Sigmoid colon (tissue), 7 donors: ENCODE measurements around the gene CCT2. TPM values are rescaled to one million over a fixed set of nuclear protein-coding genes. Genes with fewer than 3 reads are reported as not detected.

Experiments used
- DNase-seq: peaks from one replicate; pipeline ENCODE4 v3.0.0-alpha.2; 2019
- H3K27ac ChIP-seq, 4 donors: fragments of 200-600 bp; sonication (generic); one replicate each; pipeline ENCODE4 v1.5.1; 2016 to 2019; ENCODE audit warnings: mild to moderate bottlenecking in 1 of 4
- H3K27me3 ChIP-seq, 3 donors: fragments of 200-600 bp; sonication (generic); one replicate each; pipeline ENCODE4 v1.5.1; 2019; ENCODE audit warnings: mild to moderate bottlenecking in 1 of 3
- H3K36me3 ChIP-seq, 4 donors: fragments of 200-600 bp; sonication (generic); one replicate each; pipeline ENCODE4 v1.5.1; 2016 to 2019
- H3K4me1 ChIP-seq, 4 donors: fragments of 200-600 bp; sonication (generic); one replicate each; pipeline ENCODE4 v1.5.1; 2017 to 2019
- H3K4me3 ChIP-seq, 4 donors: fragments of 200-600 bp; sonication (generic); one replicate each; pipeline ENCODE4 v1.5.1; 2017 to 2019; ENCODE audit warnings: mild to moderate bottlenecking in 2 of 4, moderate library complexity in 1 of 4
- H3K9me3 ChIP-seq, 4 donors: fragments of 200-600 bp in 3 of 4; sonication (generic) in 3 of 4; one replicate each; pipeline versions ENCODE4 v1.5.1 to v1.6.1; 2013 to 2019
- EP300 ChIP-seq, 4 donors: sonication (generic); formaldehyde crosslinking; IDR thresholded peaks; one replicate each; pipeline ENCODE4 v1.6.1; 2017; ENCODE audit warnings: antibody characterized with exemption in 4 of 4
- POLR2A ChIP-seq, 2 donors: fragments of 450-650 bp; IDR thresholded peaks; one replicate each; pipeline ENCODE4 v1.6.1; 2016; ENCODE audit warnings: antibody characterized with exemption in 2 of 2, mild to moderate bottlenecking in 2 of 2, moderate library complexity in 2 of 2
- POLR2AphosphoS5 ChIP-seq, 4 donors: sonication (generic); formaldehyde crosslinking; IDR thresholded peaks; one replicate each; pipeline ENCODE4 v1.6.1; 2017; ENCODE audit warnings: antibody characterized with exemption in 4 of 4
- WGBS, 2 donors: extraction: QIAGEN DNeasy Blood & Tissue Kit; methylation state at CpG; one replicate each; pipeline ENCODE4 v1.1.7; 2013; 5-methylcytosine and 5-hydroxymethylcytosine counted together
- intact Hi-C: fragments of 100-400 bp; cut with DNase I; formaldehyde crosslinking; loops from one replicate; pipeline ENCODE4 v1.15.1; 2023
- polyA plus RNA-seq, 3 donors: library from polyadenylated mRNA; stranded (reverse); fragments of 200-250 nt; gene quantifications; one replicate each; pipeline ENCODE4 v1.2.3, GENCODE V29; 2013
- total RNA-seq, 4 donors: library from RNA; depleted of rRNA; stranded (reverse); fragments of >200 nt; gene quantifications; one replicate each; pipeline ENCODE4 v1.1.0, GENCODE V29; 2016
- TF ChIP-seq, protein P1 (sequence below), 4 experiments: fragments of 450-650 bp in 3 of 4; fragments of 200-600 bp in 1 of 4; IDR thresholded peaks; one replicate each; pipeline ENCODE4 v1.5.1; 2016 to 2019; ENCODE audit warnings: antibody characterized with exemption in 4 of 4, mild to moderate bottlenecking in 3 of 4, moderate library complexity in 2 of 4
- donor health status: healthy with polysubstance abuse.
- donor health status: Bipolar disorder and iron deficiency.
- donor health status: healthy.

CCT2 gene
- total and polyA plus RNA-seq, 7 donors = 79.9 to 126 (median 120) TPM

- Histone ChIP-seq H3K36me3 (no peaks in the 10 kb centered on the region), H3K27ac (no peak overlapping the region), H3K4me3 (no peak overlapping the region), H3K27me3 (no peaks in the 10 kb centered on the region), H3K4me1 (no peaks in the 10 kb centered on the region), H3K9me3 (no peaks in the 10 kb centered on the region)
- no peak for TF ChIP-seq POLR2AphosphoS5 (IDR thresholded peaks at IDR 0.05)
- TF ChIP-seq, protein P1, sequence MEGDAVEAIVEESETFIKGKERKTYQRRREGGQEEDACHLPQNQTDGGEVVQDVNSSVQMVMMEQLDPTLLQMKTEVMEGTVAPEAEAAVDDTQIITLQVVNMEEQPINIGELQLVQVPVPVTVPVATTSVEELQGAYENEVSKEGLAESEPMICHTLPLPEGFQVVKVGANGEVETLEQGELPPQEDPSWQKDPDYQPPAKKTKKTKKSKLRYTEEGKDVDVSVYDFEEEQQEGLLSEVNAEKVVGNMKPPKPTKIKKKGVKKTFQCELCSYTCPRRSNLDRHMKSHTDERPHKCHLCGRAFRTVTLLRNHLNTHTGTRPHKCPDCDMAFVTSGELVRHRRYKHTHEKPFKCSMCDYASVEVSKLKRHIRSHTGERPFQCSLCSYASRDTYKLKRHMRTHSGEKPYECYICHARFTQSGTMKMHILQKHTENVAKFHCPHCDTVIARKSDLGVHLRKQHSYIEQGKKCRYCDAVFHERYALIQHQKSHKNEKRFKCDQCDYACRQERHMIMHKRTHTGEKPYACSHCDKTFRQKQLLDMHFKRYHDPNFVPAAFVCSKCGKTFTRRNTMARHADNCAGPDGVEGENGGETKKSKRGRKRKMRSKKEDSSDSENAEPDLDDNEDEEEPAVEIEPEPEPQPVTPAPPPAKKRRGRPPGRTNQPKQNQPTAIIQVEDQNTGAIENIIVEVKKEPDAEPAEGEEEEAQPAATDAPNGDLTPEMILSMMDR (IDR thresholded peaks at IDR 0.05) = no peak
- DNase-seq = no peak
- 73 to 87% methylated on average over 2 of the region's 2 CpGs for WGBS, 2 donors
- intact Hi-C loops = no loop called here
These were observed 36.3 kb downstream of the CCT2 start for GRCh38 chr12:69621551-69621950.

DNA sequence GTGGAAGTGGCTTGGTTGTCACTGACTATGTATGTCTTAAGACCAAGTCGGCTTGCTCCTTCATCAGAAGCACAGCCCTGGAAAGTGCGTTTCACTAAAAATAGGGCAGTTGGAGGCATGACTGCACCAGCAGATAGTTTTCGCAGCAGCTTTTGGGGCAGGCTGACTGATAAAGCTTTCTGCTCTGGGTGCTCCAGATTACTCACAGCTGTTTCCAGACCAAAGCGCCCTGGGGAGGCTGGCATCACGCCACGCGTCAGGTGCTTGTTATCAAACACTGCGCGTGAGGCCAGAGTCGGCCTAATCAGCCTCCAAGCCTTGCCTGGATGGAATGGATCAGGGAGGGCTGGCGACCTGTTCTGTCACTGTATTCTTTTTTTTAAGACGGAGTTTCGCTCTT is 38.7 kb downstream of the CCT2 start:
- intact Hi-C loops = no loop called here
- Histone ChIP-seq H3K27ac (no peak overlapping the region), H3K4me3 (no peak overlapping the region), H3K9me3 (no peaks in the 10 kb centered on the region), H3K36me3 (no peaks in the 10 kb centered on the region), H3K4me1 (no peaks in the 10 kb centered on the region), H3K27me3 (no peaks in the 10 kb centered on the region)
- WGBS, 2 donors = 91 to 94% methylated on average over 13 of the region's 13 CpGs
- no peak for DNase-seq
- TF ChIP-seq POLR2A (IDR thresholded peaks at IDR 0.05) (no peak), EP300 (IDR thresholded peaks at IDR 0.05) (no peak), POLR2AphosphoS5 (IDR thresholded peaks at IDR 0.05) (no peak)
- TF ChIP-seq, protein P1 (IDR thresholded peaks at IDR 0.05) = no peak

DNA sequence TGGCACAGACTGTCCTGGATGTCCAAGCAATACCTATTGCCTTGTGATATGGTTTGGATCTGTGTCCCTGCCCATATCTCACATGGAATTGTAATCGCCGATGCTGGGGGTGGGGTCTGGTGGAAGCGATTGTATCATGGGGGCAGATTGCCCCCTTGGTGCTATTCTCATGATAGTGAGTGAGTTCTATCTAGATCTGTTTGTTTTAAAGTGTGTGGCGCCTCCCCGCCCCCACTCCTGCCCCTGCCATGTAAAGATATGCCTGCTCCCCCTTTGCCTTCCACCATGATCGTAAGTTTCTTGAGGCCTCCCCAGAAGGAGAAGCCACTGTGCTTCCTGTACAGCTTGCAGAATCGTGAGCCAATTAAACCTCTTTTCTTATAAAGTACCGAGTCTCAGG is 42.2 kb downstream of the CCT2 start:
- Histone ChIP-seq H3K4me1 (no peaks in the 10 kb centered on the region), H3K4me3 (no peak overlapping the region), H3K27me3 (no peaks in the 10 kb centered on the region), H3K9me3 (no peaks in the 10 kb centered on the region), H3K36me3 (no peaks in the 10 kb centered on the region), H3K27ac (no peak overlapping the region)
- TF ChIP-seq, protein P1 (IDR thresholded peaks at IDR 0.05) = no peak
- TF ChIP-seq POLR2A (IDR thresholded peaks at IDR 0.05) (no peak), POLR2AphosphoS5 (IDR thresholded peaks at IDR 0.05) (no peak), EP300 (IDR thresholded peaks at IDR 0.05) (no peak)
- intact Hi-C loops = no loop called here
- no peak for DNase-seq
- 75 to 91% methylated on average over 8 of the region's 8 CpGs for WGBS, 2 donors

GRCh38 chr12:69630191-69630590 is 44.9 kb downstream of the CCT2 start:
- H3K36me3 ChIP-seq = no peaks in the 10 kb centered on the region
- H3K27ac ChIP-seq = no peak overlapping the region
- intact Hi-C loops = no loop called here
- no peaks in the 10 kb centered on the region for H3K27me3 ChIP-seq
- 77 to 91% methylated on average over 6 of the region's 6 CpGs for WGBS, 2 donors
- H3K9me3 ChIP-seq = no peaks in the 10 kb centered on the region
- DNase-seq = no peak
- no peak overlapping the region for H3K4me3 ChIP-seq
- TF ChIP-seq, protein P1 (IDR thresholded peaks at IDR 0.05) = no peak
- TF ChIP-seq POLR2AphosphoS5 (IDR thresholded peaks at IDR 0.05) (no peak), EP300 (IDR thresholded peaks at IDR 0.05) (no peak), POLR2A (IDR thresholded peaks at IDR 0.05) (no peak)
- no peaks in the 10 kb centered on the region for H3K4me1 ChIP-seq

DNA sequence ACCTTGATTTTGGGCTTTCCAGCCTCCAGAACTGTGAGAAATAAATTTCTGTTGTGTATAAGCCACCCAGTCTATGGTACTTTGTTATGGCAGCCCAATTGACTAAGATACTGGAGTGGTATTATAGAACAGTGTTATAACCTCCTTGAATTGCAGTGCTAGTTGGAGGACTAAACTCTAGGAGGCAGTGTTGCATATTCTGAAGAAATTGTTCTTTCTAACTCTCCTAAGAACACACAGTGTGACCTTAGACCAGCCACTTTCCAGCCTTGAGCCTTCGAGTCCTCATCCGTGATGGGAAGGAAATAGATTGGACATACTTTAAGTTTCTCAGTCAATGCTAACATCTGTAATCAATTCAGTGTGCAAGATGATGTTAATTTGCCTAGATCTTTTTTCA is 47.8 kb downstream of the CCT2 start:
- 97 to 99% methylated on average over 2 of the region's 2 CpGs for WGBS, 2 donors
- Histone ChIP-seq H3K9me3 (no peaks in the 10 kb centered on the region), H3K36me3 (no peaks in the 10 kb centered on the region), H3K27me3 (no peaks in the 10 kb centered on the region), H3K27ac (no peak overlapping the region), H3K4me3 (no peak overlapping the region), H3K4me1 (no peaks in the 10 kb centered on the region)
- no peak for TF ChIP-seq POLR2A (IDR thresholded peaks at IDR 0.05)
- TF ChIP-seq, protein P1 (IDR thresholded peaks at IDR 0.05) = no peak
- TF ChIP-seq EP300 (IDR thresholded peaks at IDR 0.05) = no peak
- TF ChIP-seq POLR2AphosphoS5 (IDR thresholded peaks at IDR 0.05) = no peak
- no peak for DNase-seq
- intact Hi-C loops = no loop called here
